ENCODE results near the gene NPFFR1. TPM values are rescaled to one million over a fixed set of nuclear protein-coding genes. Genes with fewer than 3 reads are reported as not detected.

Gene NPFFR1
- total RNA-seq, 1 donor from 2014 or later = not detected

GRCh38 chr10:70255329-70256299, 28.2 kb downstream of the NPFFR1 start:
- TF ChIP-seq, protein P1, sequence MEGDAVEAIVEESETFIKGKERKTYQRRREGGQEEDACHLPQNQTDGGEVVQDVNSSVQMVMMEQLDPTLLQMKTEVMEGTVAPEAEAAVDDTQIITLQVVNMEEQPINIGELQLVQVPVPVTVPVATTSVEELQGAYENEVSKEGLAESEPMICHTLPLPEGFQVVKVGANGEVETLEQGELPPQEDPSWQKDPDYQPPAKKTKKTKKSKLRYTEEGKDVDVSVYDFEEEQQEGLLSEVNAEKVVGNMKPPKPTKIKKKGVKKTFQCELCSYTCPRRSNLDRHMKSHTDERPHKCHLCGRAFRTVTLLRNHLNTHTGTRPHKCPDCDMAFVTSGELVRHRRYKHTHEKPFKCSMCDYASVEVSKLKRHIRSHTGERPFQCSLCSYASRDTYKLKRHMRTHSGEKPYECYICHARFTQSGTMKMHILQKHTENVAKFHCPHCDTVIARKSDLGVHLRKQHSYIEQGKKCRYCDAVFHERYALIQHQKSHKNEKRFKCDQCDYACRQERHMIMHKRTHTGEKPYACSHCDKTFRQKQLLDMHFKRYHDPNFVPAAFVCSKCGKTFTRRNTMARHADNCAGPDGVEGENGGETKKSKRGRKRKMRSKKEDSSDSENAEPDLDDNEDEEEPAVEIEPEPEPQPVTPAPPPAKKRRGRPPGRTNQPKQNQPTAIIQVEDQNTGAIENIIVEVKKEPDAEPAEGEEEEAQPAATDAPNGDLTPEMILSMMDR (IDR thresholded peaks at IDR 0.05) = no peak
- TF ChIP-seq POLR2AphosphoS5 (IDR thresholded peaks at IDR 0.05; ENCODE audit: insufficient read depth in 1 of 2, low read depth in 1 of 2) (no peak), POLR2A (IDR thresholded peaks at IDR 0.05) (no peak)
- DNase-seq (ENCODE audit: extremely low spot score in 2 of 2) = no peak
- intact Hi-C loops (cut with DNase I) = no loop called here
- Histone ChIP-seq H3K9me3 (no peaks in the 10 kb centered on the region), H3K4me1 (peaks cover 17% of the 10 kb centered on the region), H3K4me3 (peak overlapping the region in 1 of 2 donors; percentile 11), H3K36me3 (no peaks in the 10 kb centered on the region), H3K27ac (no peak overlapping the region), H3K27me3 (no peaks in the 10 kb centered on the region)

- TF ChIP-seq POLR2A (IDR thresholded peaks at IDR 0.05) = no peak
- no peak for TF ChIP-seq POLR2AphosphoS5 (IDR thresholded peaks at IDR 0.05; ENCODE audit: insufficient read depth in 1 of 2, low read depth in 1 of 2)
- TF ChIP-seq, protein P1 (IDR thresholded peaks at IDR 0.05) = no peak
- Histone ChIP-seq H3K36me3 (no peaks in the 10 kb centered on the region), H3K4me3 (peak overlapping the region in 1 of 2 donors; percentile 11), H3K27me3 (no peaks in the 10 kb centered on the region), H3K27ac (no peak overlapping the region), H3K9me3 (no peaks in the 10 kb centered on the region), H3K4me1 (peaks cover 17% of the 10 kb centered on the region)
- intact Hi-C loops (cut with DNase I) = no loop called here
- DNase-seq (ENCODE audit: extremely low spot score in 2 of 2) = no peak
These were observed 29.0 kb downstream of the NPFFR1 start for GRCh38 chr10:70254778-70255328.

DNA sequence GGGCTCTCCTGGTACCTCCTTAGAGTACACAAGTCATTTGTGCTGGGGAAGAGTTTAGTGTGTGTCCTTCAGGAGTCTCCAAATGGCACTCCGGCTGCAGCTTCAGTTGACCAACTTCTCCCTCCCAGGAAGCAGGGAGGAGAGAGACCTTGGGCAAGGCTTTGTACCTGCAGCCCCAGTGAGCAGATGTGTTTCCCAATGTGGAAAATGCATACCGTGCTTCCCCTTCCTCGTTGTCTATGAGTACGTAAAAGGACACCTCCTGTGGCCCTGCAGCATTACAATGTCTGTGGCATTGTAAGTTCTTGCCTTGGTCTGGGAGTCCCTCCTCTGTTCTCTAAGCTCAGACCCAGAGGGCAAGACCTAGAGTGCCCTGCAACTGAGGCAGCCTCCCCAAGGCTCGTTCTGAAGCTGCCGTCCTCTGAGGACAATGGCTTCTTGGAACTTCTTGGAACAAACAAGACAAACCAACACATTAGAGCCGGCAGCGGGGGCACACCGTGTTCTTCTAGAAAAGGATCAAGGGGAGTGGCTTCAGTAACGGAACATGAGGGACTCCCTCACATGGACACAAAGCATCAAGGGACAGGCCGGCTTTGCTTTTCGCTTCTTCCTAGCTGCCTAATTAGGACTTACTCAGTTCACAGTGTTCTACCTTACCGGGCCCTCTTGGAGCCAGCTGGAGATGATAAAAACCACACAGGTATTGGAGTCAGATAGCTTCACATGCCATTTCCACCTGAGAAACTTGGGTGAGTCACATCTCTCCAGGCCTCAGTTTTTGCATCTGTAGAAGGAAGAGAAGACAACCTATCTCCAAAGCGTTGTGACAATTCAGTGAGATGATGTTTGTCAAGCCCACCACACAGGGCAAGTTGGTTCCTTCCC, 29.7 kb downstream of the NPFFR1 start:
- H3K4me3 ChIP-seq = no peak overlapping the region
- intact Hi-C loops (cut with DNase I) = no loop called here
- H3K4me1 ChIP-seq = peaks cover 17% of the 10 kb centered on the region
- TF ChIP-seq POLR2AphosphoS5 (IDR thresholded peaks at IDR 0.05; ENCODE audit: insufficient read depth in 1 of 2, low read depth in 1 of 2) = no peak
- H3K27me3 ChIP-seq = no peaks in the 10 kb centered on the region
- H3K27ac ChIP-seq = no peak overlapping the region
- no peak for DNase-seq (ENCODE audit: extremely low spot score in 2 of 2)
- no peaks in the 10 kb centered on the region for H3K36me3 ChIP-seq
- H3K9me3 ChIP-seq = no peaks in the 10 kb centered on the region

DNA sequence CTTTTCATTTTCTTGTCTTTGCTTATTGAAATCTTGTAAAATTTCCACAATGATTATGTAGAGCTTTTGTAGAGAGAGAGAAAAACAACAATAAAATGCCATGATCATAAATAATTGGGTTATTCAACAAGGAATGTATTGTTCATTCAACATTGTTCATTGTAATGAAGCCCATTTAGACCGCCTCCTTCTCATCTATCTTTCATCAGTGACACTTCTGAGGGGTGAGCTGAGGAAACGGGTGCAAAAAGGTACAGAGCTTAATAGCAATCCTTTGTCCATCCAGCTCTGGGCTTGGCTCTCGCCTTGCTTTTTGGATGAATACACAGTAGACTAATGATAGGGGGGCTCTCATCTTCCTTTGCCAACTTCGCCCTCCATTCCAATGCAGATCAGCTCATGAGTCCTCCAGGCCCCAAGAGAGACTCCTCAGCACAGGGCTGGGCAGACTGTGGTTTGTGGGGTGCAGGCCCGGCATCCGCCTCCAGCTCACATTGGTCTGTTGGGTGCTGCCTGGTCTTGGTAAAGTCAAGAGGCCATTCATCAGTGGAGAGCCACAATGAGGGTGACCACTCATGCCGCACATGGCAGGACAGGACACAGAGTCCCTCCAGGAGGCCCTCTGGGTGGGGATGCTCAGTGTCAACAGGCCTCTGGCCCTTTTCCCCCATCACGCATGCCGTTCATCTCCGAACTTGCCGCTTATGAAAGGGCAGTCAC, 32.7 kb downstream of the NPFFR1 start:
- no peaks in the 10 kb centered on the region for H3K9me3 ChIP-seq
- no peak overlapping the region for H3K27ac ChIP-seq
- H3K27me3 ChIP-seq = no peaks in the 10 kb centered on the region
- H3K4me1 ChIP-seq = peaks cover 15% of the 10 kb centered on the region
- no peak for DNase-seq (ENCODE audit: extremely low spot score in 2 of 2)
- intact Hi-C loops (cut with DNase I) = no loop called here
- TF ChIP-seq POLR2AphosphoS5 (IDR thresholded peaks at IDR 0.05; ENCODE audit: insufficient read depth in 1 of 2, low read depth in 1 of 2) = no peak
- TF ChIP-seq POLR2A (IDR thresholded peaks at IDR 0.05) = no peak
- TF ChIP-seq, protein P1 (IDR thresholded peaks at IDR 0.05) = no peak
- H3K4me3 ChIP-seq = no peak overlapping the region
- no peaks in the 10 kb centered on the region for H3K36me3 ChIP-seq

DNA sequence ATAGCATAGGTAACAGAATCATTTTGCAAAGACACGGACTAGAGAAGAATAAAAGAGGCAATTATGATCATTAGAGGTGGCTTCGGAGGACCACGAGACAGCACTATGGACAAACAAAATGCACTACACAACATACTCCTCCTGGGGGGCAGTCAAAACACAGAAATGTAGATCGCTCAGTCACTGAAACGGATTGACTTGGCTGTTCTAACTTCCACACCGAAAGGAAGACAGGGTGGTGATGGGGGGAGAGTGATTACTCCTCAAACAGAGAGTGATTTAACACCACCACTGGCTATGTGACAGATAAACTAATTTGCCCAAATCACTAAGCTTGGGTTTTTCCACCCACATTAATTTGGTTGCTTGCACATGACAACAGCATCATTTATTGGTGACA, 36.4 kb downstream of the NPFFR1 start:
- intact Hi-C loops (cut with DNase I) = no loop called here
- DNase-seq (ENCODE audit: extremely low spot score in 2 of 2) = no peak
- TF ChIP-seq POLR2A (IDR thresholded peaks at IDR 0.05) = no peak
- no peak for TF ChIP-seq POLR2AphosphoS5 (IDR thresholded peaks at IDR 0.05; ENCODE audit: insufficient read depth in 1 of 2, low read depth in 1 of 2)
- TF ChIP-seq, protein P1 (IDR thresholded peaks at IDR 0.05) = no peak
- Histone ChIP-seq H3K27ac (no peak overlapping the region), H3K27me3 (no peaks in the 10 kb centered on the region), H3K9me3 (no peaks in the 10 kb centered on the region), H3K4me1 (no peaks in the 10 kb centered on the region), H3K4me3 (no peak overlapping the region), H3K36me3 (no peaks in the 10 kb centered on the region)
